ENCODE results near the gene HSPA2. TPM values are rescaled to one million over a fixed set of nuclear protein-coding genes. Genes with fewer than 3 reads are reported as not detected.

Gene HSPA2
- total and polyA plus RNA-seq, 8 donors = 3.3 to 7.2 (median 5.4) TPM

GRCh38 chr14:64536488-64537245, 3.9 kb upstream of the HSPA2 start:
- no peak for FAIRE-seq
- no peaks in the 10 kb centered on the region for H3K4me1 ChIP-seq
- 86 to 88% methylated on average over 4 of the region's 4 CpGs for WGBS, 2 donors
- no peak overlapping the region for H3K4me3 ChIP-seq
- ATAC-seq = no peak
- no peaks in the 10 kb centered on the region for H3K9me3 ChIP-seq
- intact Hi-C loops (cut with DNase I) = no loop called here
- H3K36me3 ChIP-seq = no peaks in the 10 kb centered on the region
- H3K27ac ChIP-seq = no peak overlapping the region
- H3K27me3 ChIP-seq = no peaks in the 10 kb centered on the region
- DNase-seq = no peak
- no peak for TF ChIP-seq CTCF (IDR thresholded peaks at IDR 0.05)

- intact Hi-C loops (cut with DNase I) = no loop called here
Measured at GRCh38 chr14:64541261-64541971, 875 bp downstream of the HSPA2 start.

GRCh38 chr14:64541972-64542835, 1.7 kb downstream of the HSPA2 start:
- WGBS, 2 donors = 7 to 8% methylated on average over 61 of the region's 61 CpGs
- intact Hi-C loops (cut with DNase I) = no loop called here
- Histone ChIP-seq H3K36me3 (no peaks in the 10 kb centered on the region), H3K4me3 (peak overlapping the region; percentile 21 to 63 (median 30)), H3K9me3 (no peaks in the 10 kb centered on the region), H3K27ac (no peak overlapping the region), H3K27me3 (no peaks in the 10 kb centered on the region), H3K4me1 (peaks cover 0 to 14% (median 0%) of the 10 kb centered on the region in 3 donors)
- no peak for ATAC-seq
- FAIRE-seq = no peak
- DNase-seq = peak in 5 of 6 donors; percentile 21 to 71 (median 28)
- TF ChIP-seq CTCF (IDR thresholded peaks at IDR 0.05) = no peak

More at GRCh38 chr14:64541261-64541971, 875 bp downstream of the HSPA2 start:
- Histone ChIP-seq H3K9me3 (no peaks in the 10 kb centered on the region), H3K27ac (no peak overlapping the region), H3K27me3 (no peaks in the 10 kb centered on the region), H3K4me3 (peak overlapping the region; percentile 21 to 63 (median 30)), H3K36me3 (no peaks in the 10 kb centered on the region), H3K4me1 (peaks cover 0 to 14% (median 0%) of the 10 kb centered on the region in 3 donors)
- FAIRE-seq (no peak), DNase-seq (peak; percentile 35 to 82 (median 56)), ATAC-seq (no peak)
- no peak for TF ChIP-seq CTCF (IDR thresholded peaks at IDR 0.05)
- WGBS, 2 donors = 22 to 24% methylated on average over 72 to 73 of the region's 73 CpGs

- intact Hi-C loops (cut with DNase I) = no loop called here
- DNase-seq = no peak
- Histone ChIP-seq H3K27me3 (no peaks in the 10 kb centered on the region), H3K9me3 (no peaks in the 10 kb centered on the region), H3K36me3 (no peaks in the 10 kb centered on the region), H3K4me1 (peaks cover 0 to 14% (median 0%) of the 10 kb centered on the region in 3 donors), H3K4me3 (peak overlapping the region; percentile 21 to 63 (median 30)), H3K27ac (no peak overlapping the region)
- ATAC-seq = no peak
- no peak for FAIRE-seq
- no peak for TF ChIP-seq CTCF (IDR thresholded peaks at IDR 0.05)
- 30 to 41% methylated on average over 4 of the region's 4 CpGs for WGBS, 2 donors
Measured at GRCh38 chr14:64542836-64543201, 2.3 kb downstream of the HSPA2 start.
